Hepatocyte (in vitro differentiated cells): ENCODE measurements around the gene PTH1R.

Experiments used
- CTCF ChIP-seq: fragments of 200-600 bp; sonication (generic); IDR thresholded peaks from 2 replicates; pipeline ENCODE4 v1.5.1; 2016; ENCODE audit warnings: antibody characterized with exemption, mild to moderate bottlenecking; ENCODE audit not compliant: poor library complexity
- EZH2 ChIP-seq: fragments of 200-600 bp; sonication (generic); IDR thresholded peaks from 2 replicates; pipeline ENCODE4 v1.6.1; 2016; ENCODE audit warnings: antibody characterized with exemption, mild to moderate bottlenecking, borderline replicate concordance
- EZH2phosphoT487 ChIP-seq: fragments of 200-600 bp; sonication (generic); IDR thresholded peaks from one replicate; pipeline ENCODE4 v1.6.1; 2018; ENCODE audit warnings: antibody characterized with exemption, mild to moderate bottlenecking, low read depth, moderate library complexity; ENCODE audit not compliant: unreplicated experiment, severe bottlenecking

GRCh38 chr3:46849045-46849631, 28.4 kb upstream of the PTH1R start:
- no peak for TF ChIP-seq CTCF
- TF ChIP-seq EZH2, result no peak
- no peak for TF ChIP-seq EZH2phosphoT487
